Uterus (tissue), 4 donors: ENCODE data around the gene TMEM140. TPM values are rescaled to one million over a fixed set of nuclear protein-coding genes. Genes with fewer than 3 reads are reported as not detected.

Experiments
- DNase-seq, 2 donors: peaks; one replicate each; pipeline ENCODE4 v3.0.0-alpha.2; 2019 to 2020
- H3K27ac ChIP-seq, 2 donors: fragments of 200-600 bp; sonication (generic); 1 replicate in 1 of 2; 2 replicates in 1 of 2; pipeline ENCODE4 v1.5.1; 2016 to 2018
- H3K27me3 ChIP-seq, 2 donors: fragments of 200-600 bp; sonication (generic); one replicate each; pipeline ENCODE4 v1.5.1; 2018 to 2019; ENCODE audit warnings: control low read depth in 1 of 2
- H3K36me3 ChIP-seq, 2 donors: fragments of 200-600 bp; sonication (generic); one replicate each; pipeline ENCODE4 v1.5.1; 2019; ENCODE audit warnings: control low read depth in 1 of 2
- H3K4me1 ChIP-seq, 2 donors: fragments of 200-600 bp; sonication (generic); one replicate each; pipeline ENCODE4 v1.5.1; 2018 to 2019; ENCODE audit warnings: control low read depth in 1 of 2
- H3K4me3 ChIP-seq, 2 donors: fragments of 200-600 bp; sonication (generic); 1 replicate in 1 of 2; 2 replicates in 1 of 2; pipeline ENCODE4 v1.5.1; 2018 to 2019; ENCODE audit warnings: mild to moderate bottlenecking in 1 of 2
- H3K9me3 ChIP-seq, 2 donors: fragments of 200-600 bp; sonication (generic); one replicate each; pipeline ENCODE4 v1.5.1; 2019; ENCODE audit warnings: control low read depth in 1 of 2
- POLR2A ChIP-seq, 2 donors: fragments of 450-650 bp; IDR thresholded peaks; one replicate each; pipeline ENCODE4 v1.6.1; 2016; ENCODE audit warnings: antibody characterized with exemption in 2 of 2, mild to moderate bottlenecking in 1 of 2, moderate library complexity in 1 of 2
- intact Hi-C: fragments of 100-400 bp; cut with DNase I; formaldehyde crosslinking; loops from one replicate; pipeline ENCODE4 v1.15.1; 2023; ENCODE audit warnings: low total_unique reads
- total RNA-seq, 4 donors: library from RNA; depleted of rRNA in 3 of 4; stranded (reverse); fragments of >200 nt in 3 of 4; gene quantifications; one replicate each; pipeline versions ENCODE4 v1.1.0 to v1.2.4, GENCODE V29; 2014 to 2023
- TF ChIP-seq, protein P1 (sequence below), 4 experiments: fragments of 200-600 bp in 2 of 4; fragments of 450-650 bp in 2 of 4; sonication (generic) in 2 of 4; IDR thresholded peaks; one replicate each; pipeline ENCODE4 v1.5.1; 2016 to 2019; ENCODE audit warnings: antibody characterized with exemption in 4 of 4, mild to moderate bottlenecking in 2 of 4, moderate library complexity in 1 of 4
- donor health status: DM: yes; HTN: yes; CAD: no.

The TMEM140 gene
- total RNA-seq, 4 donors from 2014 or later, result 5.9 to 30.0 (median 17.9) TPM

DNA sequence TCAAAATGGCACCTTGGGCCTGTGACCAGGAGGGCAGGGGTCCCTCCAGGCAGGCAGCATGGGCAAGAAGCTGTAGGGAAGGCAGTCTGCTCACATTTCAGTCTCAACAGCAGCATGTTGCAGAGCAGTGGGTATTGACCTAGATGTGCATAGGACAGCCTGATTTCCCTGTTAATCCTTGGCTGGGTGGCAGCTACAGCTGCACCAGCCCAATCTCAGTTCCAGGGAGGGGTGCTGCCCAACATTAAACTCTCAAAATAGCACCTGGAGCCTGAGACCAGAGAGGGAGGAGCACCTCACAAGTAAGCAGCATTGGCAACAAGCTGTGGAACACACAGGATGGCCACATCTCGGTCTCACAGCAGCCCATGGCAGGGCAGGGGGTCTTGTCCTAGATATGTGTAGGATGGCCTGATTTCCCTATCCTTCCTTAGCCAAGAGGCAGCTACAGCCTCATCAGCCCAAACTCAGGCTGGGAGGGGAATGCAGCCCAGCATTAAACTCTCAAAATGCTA, 10.3 kb downstream of the TMEM140 start:
- DNase-seq, result no peak
- Histone ChIP-seq H3K27me3 (no peaks in the 10 kb centered on the region), H3K4me1 (no peaks in the 10 kb centered on the region), H3K4me3 (no peak overlapping the region), H3K36me3 (no peaks in the 10 kb centered on the region), H3K9me3 (no peaks in the 10 kb centered on the region), H3K27ac (no peak overlapping the region)
- intact Hi-C loops, result no loop called here
- no peak for TF ChIP-seq POLR2A (IDR thresholded peaks at IDR 0.05)
- TF ChIP-seq, protein P1, sequence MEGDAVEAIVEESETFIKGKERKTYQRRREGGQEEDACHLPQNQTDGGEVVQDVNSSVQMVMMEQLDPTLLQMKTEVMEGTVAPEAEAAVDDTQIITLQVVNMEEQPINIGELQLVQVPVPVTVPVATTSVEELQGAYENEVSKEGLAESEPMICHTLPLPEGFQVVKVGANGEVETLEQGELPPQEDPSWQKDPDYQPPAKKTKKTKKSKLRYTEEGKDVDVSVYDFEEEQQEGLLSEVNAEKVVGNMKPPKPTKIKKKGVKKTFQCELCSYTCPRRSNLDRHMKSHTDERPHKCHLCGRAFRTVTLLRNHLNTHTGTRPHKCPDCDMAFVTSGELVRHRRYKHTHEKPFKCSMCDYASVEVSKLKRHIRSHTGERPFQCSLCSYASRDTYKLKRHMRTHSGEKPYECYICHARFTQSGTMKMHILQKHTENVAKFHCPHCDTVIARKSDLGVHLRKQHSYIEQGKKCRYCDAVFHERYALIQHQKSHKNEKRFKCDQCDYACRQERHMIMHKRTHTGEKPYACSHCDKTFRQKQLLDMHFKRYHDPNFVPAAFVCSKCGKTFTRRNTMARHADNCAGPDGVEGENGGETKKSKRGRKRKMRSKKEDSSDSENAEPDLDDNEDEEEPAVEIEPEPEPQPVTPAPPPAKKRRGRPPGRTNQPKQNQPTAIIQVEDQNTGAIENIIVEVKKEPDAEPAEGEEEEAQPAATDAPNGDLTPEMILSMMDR (IDR thresholded peaks at IDR 0.05), result no peak

DNA sequence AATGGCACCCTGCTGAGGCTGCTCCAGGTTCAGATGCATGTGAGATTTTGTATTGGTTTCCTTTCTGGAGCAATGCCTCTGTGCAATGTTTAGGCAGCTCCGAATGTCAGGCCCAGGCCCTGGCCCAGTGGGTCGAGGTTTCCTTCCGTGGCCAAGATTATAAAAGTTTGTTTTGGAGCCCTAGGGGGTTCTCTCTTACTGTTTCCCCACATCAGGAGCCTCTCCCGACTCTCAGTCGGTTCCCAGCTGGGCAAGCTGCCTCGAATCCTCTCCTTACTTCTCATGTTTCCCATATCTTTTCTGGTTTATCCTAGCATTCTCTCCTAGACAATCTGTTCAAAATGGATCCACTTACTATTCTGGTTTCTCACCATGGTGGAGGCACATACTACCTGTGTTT, 11.0 kb downstream of the TMEM140 start:
- no peaks in the 10 kb centered on the region for H3K27me3 ChIP-seq

DNA sequence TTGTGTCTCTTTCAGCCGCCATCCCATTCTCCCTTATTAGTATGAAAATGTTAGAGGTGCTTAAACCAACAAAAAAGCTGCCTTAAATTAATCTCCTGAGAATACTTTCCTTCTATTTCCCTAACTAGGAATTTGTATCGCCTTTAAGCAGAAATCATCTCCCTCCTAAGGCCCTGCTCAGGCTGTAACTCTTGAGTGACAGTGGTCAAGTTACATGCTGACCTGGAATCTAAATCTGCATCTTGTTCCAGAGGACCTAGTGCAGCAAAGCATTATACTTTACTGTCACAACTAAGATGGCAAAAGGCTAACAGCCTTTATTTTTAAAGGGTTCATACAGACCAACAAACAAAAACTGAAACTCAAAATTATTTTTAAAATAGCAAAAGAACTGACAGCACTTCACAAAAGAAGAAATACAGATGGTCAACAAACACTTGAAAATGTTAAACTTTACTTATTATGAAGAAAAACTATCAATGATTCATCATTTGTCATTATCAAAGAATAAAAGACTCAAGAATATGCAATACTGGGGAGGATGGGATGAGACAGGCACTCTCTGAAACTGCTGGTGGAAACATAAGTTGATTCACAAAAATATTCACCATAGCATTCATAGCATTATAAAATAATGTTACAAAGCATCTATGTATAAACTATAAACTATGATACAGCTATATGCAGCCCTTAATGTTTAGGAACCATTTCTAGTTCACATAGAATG, 11.7 kb downstream of the TMEM140 start:
- intact Hi-C loops, result no loop called here
- Histone ChIP-seq H3K4me3 (no peak overlapping the region), H3K27ac (peak overlapping the region in 1 of 2 donors; percentile 74), H3K9me3 (no peaks in the 10 kb centered on the region), H3K4me1 (no peaks in the 10 kb centered on the region), H3K27me3 (no peaks in the 10 kb centered on the region), H3K36me3 (no peaks in the 10 kb centered on the region)
- no peak for TF ChIP-seq POLR2A (IDR thresholded peaks at IDR 0.05)
- TF ChIP-seq, protein P1 (IDR thresholded peaks at IDR 0.05), result no peak
- no peak for DNase-seq

More for the DNA sequence above, 11.0 kb downstream of the TMEM140 start:
- TF ChIP-seq POLR2A (IDR thresholded peaks at IDR 0.05), result no peak
- TF ChIP-seq, protein P1 (IDR thresholded peaks at IDR 0.05), result no peak
- no peak for DNase-seq
- Histone ChIP-seq H3K36me3 (no peaks in the 10 kb centered on the region), H3K4me1 (no peaks in the 10 kb centered on the region), H3K4me3 (no peak overlapping the region), H3K27ac (peak overlapping the region in 1 of 2 donors; percentile 74), H3K9me3 (no peaks in the 10 kb centered on the region)
- intact Hi-C loops, result no loop called here

DNA sequence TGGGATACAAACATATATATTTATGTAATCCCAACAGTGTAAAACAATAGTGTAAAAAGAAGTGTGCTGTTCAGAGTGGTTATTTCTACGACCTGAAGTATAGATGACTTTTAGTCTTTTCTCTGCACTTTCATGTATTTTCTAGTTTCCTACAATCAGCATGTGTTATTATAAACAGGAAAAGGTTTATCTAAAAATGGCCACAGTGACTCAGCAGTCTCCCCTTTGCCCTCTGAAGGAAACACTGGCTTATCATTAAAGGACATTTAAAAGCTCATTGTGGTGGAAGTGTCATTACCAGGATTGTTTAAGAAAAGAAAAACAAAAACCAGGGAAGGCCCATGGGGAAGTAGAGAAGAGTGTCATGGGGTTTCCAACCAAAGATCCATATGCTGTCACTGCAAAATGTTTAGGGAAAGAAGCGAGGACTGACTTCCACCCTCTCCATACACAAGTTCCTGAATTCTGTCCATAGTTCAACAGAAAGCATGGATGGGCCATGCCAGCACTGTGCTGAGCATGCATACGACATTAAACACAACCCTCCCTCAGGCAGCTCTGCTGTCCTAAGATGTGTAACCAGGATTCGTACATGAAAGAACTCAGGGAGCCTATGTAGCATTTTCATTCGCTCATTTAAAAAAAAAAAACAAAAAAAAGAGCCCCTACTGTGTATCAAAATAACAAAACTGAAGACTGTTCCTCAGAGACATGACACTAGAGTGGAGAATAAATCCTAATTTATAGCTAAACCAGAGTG, 12.4 kb downstream of the TMEM140 start:
- Histone ChIP-seq H3K36me3 (no peaks in the 10 kb centered on the region), H3K9me3 (no peaks in the 10 kb centered on the region), H3K4me1 (no peaks in the 10 kb centered on the region), H3K27me3 (no peaks in the 10 kb centered on the region), H3K4me3 (no peak overlapping the region), H3K27ac (peak overlapping the region; percentile 50 to 74)
- TF ChIP-seq, protein P1 (IDR thresholded peaks at IDR 0.05), result no peak
- no peak for TF ChIP-seq POLR2A (IDR thresholded peaks at IDR 0.05)
- intact Hi-C loops, result no loop called here
- DNase-seq, result no peak
